GM08714 (cell line): ENCODE measurements around the gene RYR1.
A peak's percentile ranks its signal among the peaks of the same experiment; 100 is the strongest.

Experiments used
- H3K4me3 ChIP-seq: fragments of 200-500 bp; sonication (Bioruptor generic); 2 replicates; pipeline ENCODE4 v1.5.1; 2014; ENCODE audit warnings: mild to moderate bottlenecking, low read length, inconsistent platforms
- ZNF274 ChIP-seq: IDR thresholded peaks from 2 replicates; pipeline ENCODE4 v1.6.1; 2012; ENCODE audit warnings: mild to moderate bottlenecking, low read depth, low read length

The RYR1 gene

GRCh38 chr19:38389957-38390924 is 43.2 kb upstream of the RYR1 start:
- no peak overlapping the region for H3K4me3 ChIP-seq
- no peak for TF ChIP-seq ZNF274

DNA sequence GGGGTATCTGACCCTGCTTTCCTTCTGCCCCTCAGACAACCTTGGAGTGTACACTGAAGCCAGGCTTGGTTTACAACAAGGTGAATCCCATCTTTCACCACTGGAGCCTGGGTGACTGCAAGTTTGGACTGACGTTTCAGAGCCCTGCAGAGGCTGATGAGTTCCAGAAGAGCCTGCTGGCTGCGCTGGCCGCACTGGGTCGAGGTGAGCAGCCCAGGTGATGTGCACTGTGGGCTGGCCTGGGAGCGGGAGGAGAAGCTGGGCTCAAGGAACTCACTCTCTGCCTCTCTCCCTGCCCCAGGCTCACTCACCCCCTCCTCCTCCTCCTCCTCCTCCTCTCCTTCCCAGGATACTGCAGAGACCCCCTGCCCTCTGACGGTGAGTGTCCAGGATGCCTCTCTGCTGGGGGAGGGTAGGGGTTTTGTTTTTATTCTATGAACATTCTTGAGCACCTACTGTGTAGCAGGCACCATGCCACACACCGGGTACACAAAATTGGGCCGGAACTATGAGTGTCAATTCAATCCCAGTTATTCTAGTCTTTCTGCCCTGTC is 41.5 kb upstream of the RYR1 start:
- TF ChIP-seq ZNF274: no peak
- no peak overlapping the region for H3K4me3 ChIP-seq

DNA sequence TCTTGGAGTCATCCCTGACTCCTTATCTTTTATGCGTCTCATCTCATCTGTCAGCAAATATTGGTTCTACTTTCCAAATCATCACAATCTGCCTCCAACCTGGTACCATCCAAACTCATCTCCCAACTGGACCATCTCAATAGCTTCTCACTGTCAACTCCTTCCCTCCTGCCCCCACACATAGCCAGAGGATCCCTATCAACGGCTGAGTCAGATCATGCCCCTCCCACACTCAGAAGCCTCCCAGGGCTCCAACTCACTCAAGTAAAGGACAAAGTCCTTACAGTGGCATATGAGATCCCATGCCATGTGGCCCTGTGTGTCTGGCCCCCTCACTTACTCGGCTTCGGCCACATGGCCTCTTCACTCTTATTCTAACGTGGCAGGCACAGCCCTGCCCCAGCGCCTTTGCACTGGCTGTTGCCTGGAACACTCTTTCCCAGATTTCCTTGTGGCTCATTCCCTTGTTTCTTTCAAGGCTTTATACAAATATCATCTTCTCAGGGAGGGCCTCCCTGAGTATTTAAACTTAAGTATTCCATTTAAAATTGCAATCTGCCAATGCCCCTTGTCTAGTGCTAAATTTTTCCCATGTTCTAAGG is 40.7 kb upstream of the RYR1 start:
- TF ChIP-seq ZNF274: no peak
- H3K4me3 ChIP-seq: no peak overlapping the region

DNA sequence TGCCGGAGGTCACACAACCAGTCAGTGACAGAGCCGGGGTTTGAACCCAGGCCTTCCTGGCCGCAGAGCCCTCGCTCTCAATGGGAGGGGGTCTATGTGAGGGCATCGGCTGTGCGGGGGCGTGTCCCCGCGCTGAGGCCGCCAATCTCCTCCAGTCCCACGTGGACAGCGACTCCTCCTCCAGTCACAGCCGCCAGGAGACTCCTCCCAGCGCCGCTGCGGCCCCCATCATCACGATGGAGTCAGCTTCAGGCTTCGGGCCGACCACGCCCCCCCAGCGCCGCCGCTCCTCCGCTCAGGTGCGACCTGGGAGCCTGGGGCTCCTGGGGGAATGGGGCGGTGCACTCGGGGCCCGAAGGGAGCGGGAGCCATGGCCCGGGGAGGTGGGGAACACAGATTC is 39.0 kb upstream of the RYR1 start:
- no peak for TF ChIP-seq ZNF274
- H3K4me3 ChIP-seq: no peak overlapping the region

DNA sequence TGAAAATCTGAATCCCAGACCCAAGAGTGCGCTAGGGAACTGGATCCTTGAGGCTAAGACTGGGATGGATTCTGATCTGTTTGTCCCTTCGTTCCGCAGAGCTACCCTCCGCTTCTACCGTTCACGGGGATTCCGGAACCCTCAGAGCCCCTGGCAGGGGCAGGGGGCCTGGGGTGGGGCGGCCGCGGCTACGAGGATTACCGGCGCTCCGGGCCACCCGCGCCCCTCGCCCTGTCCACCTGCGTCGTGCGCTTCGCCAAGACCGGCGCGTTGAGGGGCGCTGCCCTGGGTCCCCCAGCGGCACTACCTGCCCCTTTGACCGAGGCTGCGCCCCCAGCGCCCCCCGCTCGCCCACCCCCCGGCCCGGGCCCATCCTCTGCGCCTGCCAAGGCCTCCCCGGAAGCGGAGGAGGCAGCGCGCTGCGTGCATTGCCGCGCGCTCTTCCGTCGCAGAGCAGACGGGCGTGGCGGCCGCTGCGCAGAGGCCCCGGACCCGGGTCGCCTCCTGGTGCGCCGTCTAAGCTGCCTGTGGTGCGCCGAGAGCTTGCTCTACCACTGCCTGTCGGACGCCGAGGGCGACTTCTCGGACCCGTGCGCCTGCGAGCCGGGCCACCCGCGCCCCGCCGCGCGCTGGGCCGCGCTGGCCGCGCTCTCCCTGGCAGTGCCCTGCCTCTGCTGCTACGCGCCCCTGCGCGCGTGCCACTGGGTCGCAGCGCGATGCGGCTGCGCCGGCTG is 37.9 kb upstream of the RYR1 start:
- peak overlapping the region; percentile 33; the same call in 1 of the 2 replicates for H3K4me3 ChIP-seq

GRCh38 chr19:38399081-38399480 is 34.4 kb upstream of the RYR1 start:
- no peak for TF ChIP-seq ZNF274
- no peak overlapping the region for H3K4me3 ChIP-seq

More for the DNA sequence above, 37.9 kb upstream of the RYR1 start:
- no peak for TF ChIP-seq ZNF274

DNA sequence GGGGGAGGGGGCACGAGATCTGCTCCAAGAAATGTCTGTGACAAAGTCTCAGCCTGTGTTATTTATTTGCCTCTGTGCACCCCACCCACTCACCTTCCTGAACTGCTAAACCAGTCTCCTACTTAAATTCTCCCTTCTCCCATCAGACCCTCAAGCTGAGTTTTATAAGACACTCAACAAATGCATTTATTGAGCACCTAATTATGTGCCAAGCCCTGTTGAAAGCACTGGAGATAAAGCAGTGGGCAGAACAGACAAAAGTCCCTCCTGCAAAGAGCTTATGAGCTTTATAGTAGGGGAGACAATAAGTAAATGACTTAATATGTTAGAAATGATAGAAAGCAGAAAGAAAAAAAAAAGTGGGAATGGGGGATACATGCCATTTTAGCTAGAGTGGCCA is 34.0 kb upstream of the RYR1 start:
- no peak overlapping the region for H3K4me3 ChIP-seq
- TF ChIP-seq ZNF274: no peak

- TF ChIP-seq ZNF274: no peak
- H3K4me3 ChIP-seq: no peak overlapping the region
These were observed 33.1 kb upstream of the RYR1 start for GRCh38 chr19:38400361-38400760.

DNA sequence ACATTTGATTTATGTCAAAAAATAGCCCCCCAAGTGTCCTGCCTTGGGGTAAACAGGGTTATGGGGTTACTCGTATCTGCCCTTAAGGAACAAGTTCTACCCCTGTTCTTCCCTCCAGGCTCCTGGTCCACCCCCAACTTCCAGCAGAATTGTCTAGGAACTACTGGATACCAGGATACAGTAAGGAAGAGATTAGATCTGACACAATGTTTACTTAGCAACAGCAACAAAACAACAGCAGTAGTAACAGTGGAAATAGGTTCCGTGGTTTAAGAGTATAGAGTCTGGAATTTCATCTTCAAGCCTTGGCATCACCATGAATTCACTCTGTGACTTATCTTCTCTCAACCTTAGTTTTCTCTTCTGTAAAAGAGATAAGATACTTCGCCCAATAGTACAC is 32.3 kb upstream of the RYR1 start:
- TF ChIP-seq ZNF274: no peak
- H3K4me3 ChIP-seq: no peak overlapping the region

GRCh38 chr19:38402623-38402966 is 30.9 kb upstream of the RYR1 start:
- peak overlapping the region; percentile 39; the same call in 1 of the 2 replicates for H3K4me3 ChIP-seq
- TF ChIP-seq ZNF274: no peak

GRCh38 chr19:38402967-38403674 is 30.4 kb upstream of the RYR1 start, which contains the start of gene FAM98C:
Gene FAM98C (plus strand): TSS chr19:38403093. CDS start chr19:38403154, 61 bp downstream.
- TF ChIP-seq ZNF274: no peak

GRCh38 chr19:38404858-38405257 is 28.6 kb upstream of the RYR1 start:
- H3K4me3 ChIP-seq: no peak overlapping the region
- no peak for TF ChIP-seq ZNF274

More at GRCh38 chr19:38402967-38403674, 30.4 kb upstream of the RYR1 start, which contains the start of gene FAM98C:
- H3K4me3 ChIP-seq: peak within 1 kb of the TSS; percentile 69

DNA sequence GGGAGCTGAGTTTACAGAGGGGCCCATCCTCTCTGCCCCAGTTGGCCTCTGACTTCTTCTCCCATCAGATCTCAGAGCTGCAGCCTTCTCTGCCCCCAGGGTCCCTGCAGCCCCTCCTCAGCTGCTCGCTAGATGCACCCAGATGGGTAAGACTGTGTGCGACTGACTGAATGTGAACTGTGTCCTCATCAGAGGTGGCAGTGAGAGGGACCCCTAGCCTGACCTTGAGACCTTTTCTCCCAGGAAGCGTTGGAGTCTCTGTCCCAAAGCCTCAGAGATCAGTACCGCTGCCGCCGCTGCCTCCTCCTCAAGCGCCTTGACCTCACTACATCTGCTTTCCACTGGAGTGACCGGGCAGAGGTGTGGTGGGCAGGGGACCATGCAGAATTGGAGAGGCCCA is 28.2 kb upstream of the RYR1 start:
- no peak for TF ChIP-seq ZNF274
- no peak overlapping the region for H3K4me3 ChIP-seq
